Omental fat pad (tissue), 4 donors: ENCODE measurements around the gene MYOM3. TPM values are rescaled to one million over a fixed set of nuclear protein-coding genes. Genes with fewer than 3 reads are reported as not detected.

Experiments
- ATAC-seq: fragments of 150-250 bp; one replicate; pipeline ENCODE4 v1.9.1; 2016; ENCODE audit warnings: mild to moderate bottlenecking, moderate library complexity; ENCODE audit not compliant: low FRiP score
- DNase-seq: peaks from one replicate; pipeline ENCODE4 v3.0.0-alpha.2; 2019; ENCODE audit warnings: low spot score
- total RNA-seq, 4 donors: library from RNA; depleted of rRNA; stranded (reverse); fragments of >200 nt; gene quantifications; one replicate each; pipeline ENCODE4 v1.1.0, GENCODE V29; 2016
- TF ChIP-seq, protein P1 (sequence below), 3 donors: fragments of 450-650 bp; IDR thresholded peaks; one replicate each; pipeline ENCODE4 v1.5.1; 2016 to 2017; ENCODE audit warnings: antibody characterized with exemption in 3 of 3, mild to moderate bottlenecking in 3 of 3, moderate library complexity in 2 of 3

MYOM3 gene
- total RNA-seq, 4 donors from 2014 or later: 0.13 to 0.79 (median 0.32) TPM

DNA sequence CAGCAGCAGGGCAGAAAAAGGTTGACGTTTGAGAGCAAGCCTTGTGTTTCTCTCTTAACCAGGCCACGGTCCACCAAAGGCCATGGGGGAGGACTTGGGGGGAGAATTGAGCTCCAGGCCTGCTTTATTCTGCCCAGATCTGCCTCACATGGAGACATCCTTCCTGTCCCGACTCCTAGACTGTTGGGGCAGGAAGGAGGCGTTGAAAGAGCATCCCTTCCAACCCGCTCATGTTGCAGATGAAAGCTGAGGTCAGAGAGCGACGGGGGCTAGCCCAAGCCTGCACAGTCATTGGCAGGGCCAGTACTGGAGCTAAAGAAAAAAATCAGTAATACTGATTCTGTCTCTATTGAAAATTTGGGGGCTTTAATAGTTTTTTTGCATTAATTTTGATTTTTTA lies 46.6 kb downstream of the MYOM3 start:
- no peak for ATAC-seq
- DNase-seq: no peak
- TF ChIP-seq, protein P1, sequence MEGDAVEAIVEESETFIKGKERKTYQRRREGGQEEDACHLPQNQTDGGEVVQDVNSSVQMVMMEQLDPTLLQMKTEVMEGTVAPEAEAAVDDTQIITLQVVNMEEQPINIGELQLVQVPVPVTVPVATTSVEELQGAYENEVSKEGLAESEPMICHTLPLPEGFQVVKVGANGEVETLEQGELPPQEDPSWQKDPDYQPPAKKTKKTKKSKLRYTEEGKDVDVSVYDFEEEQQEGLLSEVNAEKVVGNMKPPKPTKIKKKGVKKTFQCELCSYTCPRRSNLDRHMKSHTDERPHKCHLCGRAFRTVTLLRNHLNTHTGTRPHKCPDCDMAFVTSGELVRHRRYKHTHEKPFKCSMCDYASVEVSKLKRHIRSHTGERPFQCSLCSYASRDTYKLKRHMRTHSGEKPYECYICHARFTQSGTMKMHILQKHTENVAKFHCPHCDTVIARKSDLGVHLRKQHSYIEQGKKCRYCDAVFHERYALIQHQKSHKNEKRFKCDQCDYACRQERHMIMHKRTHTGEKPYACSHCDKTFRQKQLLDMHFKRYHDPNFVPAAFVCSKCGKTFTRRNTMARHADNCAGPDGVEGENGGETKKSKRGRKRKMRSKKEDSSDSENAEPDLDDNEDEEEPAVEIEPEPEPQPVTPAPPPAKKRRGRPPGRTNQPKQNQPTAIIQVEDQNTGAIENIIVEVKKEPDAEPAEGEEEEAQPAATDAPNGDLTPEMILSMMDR (IDR thresholded peaks at IDR 0.05): no peak

DNA sequence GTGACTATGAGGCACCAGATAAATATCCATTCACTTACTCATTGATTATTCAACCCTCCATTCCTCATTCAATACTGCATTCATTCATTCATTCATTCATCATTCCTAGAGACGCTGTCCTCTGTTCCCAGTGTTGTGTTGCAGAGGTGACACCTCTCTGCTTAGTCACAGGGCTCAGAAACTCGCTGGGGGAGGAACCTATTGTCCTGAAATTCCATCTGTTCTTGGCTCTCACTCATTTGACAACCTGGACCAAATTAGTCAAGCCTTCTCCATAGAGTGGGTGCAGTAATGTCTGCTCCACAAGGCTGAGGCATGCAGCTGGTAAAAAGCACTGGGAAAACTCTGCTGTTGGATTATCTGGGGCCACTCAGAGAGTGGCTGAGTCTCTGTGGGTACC lies 49.7 kb downstream of the MYOM3 start:
- no peak for ATAC-seq
- DNase-seq: no peak
- TF ChIP-seq, protein P1 (IDR thresholded peaks at IDR 0.05): no peak

DNA sequence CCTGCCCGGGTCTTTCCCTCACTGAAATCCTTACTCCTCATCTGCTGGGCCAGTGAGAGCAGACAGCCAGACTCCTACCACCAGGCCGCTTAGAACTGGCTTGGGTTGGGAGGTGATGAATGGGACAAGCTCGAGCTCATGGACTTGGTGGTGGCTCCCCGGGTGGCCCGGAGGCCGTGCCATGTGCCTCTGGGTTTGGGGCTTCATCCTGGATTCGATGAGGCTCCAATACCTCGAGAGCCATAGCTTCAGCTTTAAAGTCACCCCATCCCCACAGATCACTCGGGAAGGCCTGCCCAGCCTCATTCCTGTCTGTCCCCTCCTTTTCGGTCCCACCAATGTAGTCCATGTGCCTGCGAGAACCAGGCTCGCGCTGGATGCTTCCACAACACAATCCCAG lies 51.5 kb downstream of the MYOM3 start:
- DNase-seq (no peak), ATAC-seq (no peak)
- TF ChIP-seq, protein P1 (IDR thresholded peaks at IDR 0.05): no peak

DNA sequence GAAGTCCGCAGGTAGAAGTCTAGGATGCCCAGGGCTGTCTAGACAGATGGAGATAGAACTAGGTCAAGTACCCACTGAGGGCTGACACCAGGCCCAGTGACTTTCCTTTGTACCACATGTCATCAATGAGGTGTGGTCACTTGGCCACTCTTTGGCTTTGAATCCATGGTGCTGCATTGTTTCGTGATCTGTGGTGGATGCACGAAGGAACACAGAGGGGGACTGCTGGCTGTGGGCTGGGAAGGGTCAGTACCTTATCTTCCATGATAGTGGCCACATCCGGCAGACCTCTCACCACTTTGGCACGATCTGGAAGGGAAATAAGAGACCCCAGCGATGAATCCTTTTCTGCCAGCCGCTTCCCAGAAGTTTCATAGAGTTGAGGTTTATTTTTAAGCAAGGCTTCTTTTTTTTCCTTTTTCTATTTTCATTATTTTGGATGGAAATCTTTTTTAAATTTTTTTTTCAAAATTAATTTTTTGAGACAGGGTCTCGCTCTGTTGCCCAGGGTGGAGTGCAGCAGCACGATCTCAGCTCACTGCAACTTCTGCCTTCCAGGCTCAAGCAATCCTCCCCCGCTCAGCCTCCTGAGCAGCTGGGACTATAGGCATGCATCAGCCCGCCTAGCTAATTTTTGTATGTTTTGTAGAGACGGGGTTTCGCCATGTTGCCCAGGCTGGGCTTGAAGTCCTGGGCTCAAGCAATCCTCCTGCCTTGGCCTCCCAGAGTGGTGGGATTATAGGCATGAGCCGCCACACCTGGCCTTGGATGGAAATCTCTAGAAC lies 53.1 kb downstream of the MYOM3 start:
- no peak for DNase-seq
- ATAC-seq: no peak
- TF ChIP-seq, protein P1 (IDR thresholded peaks at IDR 0.05): no peak

DNA sequence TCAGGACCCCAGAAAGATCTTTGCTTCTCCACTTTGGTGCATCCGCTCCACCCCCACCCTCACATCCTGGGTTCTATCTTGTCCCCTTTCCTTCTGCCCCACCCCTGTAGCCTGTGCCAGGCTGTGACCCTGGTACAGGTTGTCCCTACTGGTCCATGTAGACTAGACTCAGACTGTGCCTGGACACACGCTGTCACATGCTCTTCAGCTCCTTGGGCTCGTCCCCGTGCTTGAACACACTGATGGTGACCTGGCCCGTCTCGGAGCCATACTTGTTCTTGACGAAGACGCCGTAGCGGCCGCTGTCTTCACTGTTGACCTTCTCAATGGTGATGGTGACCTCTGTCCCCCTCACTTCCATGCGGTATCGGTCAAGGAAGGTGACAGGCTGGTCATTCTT lies 54.8 kb downstream of the MYOM3 start:
- DNase-seq: no peak
- ATAC-seq: no peak
- TF ChIP-seq, protein P1 (IDR thresholded peaks at IDR 0.05): no peak

DNA sequence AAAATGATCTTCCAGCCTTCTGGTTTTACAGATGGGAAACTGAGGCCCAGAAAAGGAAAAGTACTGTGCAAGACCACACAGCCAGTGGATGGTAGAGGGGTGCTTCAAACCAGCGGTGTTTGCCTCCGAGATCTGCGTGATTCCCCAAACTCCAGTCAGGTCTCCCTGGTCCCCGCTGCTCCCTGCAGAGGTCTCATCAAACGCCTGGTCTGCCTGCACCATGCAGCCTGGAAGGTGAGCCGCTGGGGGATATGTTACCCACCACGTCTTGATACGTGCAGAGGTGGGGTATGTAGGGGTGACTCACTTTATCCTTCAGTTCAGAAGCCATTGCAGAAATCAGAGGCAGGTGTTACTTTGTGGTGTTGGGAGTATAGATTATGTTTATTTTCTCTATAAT lies 56.3 kb downstream of the MYOM3 start:
- no peak for ATAC-seq
- no peak for DNase-seq
- TF ChIP-seq, protein P1 (IDR thresholded peaks at IDR 0.05): no peak

DNA sequence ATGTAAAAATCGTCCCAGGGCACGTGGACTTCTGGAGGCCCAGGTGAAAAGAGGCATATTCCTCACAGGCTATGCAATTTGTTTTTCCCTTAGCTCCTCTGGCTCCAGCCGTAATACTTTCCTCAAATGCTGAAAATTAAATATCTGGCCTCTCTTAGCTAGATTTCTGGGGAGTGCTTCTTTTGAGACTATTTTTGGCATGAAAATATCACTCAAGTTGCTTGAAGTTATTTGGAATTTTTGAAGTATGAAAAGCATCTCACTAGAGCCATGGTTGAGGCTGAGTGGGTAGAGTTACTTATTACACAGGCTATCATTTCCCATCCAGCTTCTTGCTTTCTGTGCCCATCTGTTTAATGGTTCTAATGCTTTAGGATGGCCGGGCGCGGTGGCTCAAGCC lies 59.7 kb downstream of the MYOM3 start:
- TF ChIP-seq, protein P1 (IDR thresholded peaks at IDR 0.05): no peak
- DNase-seq (no peak), ATAC-seq (no peak)
